Measurements from ENCODE around the gene CES3. TPM values are rescaled to one million over a fixed set of nuclear protein-coding genes. Genes with fewer than 3 reads are reported as not detected.
"Not testable (repeated sequence)": the region's sequence is repeated elsewhere in the genome, so short reads cannot be mapped to it uniquely, and the experiment has no call there.

CES3 gene
- total RNA-seq, 3 donors from 2014 or later: 86.5 to 264 (median 199) TPM

DNA sequence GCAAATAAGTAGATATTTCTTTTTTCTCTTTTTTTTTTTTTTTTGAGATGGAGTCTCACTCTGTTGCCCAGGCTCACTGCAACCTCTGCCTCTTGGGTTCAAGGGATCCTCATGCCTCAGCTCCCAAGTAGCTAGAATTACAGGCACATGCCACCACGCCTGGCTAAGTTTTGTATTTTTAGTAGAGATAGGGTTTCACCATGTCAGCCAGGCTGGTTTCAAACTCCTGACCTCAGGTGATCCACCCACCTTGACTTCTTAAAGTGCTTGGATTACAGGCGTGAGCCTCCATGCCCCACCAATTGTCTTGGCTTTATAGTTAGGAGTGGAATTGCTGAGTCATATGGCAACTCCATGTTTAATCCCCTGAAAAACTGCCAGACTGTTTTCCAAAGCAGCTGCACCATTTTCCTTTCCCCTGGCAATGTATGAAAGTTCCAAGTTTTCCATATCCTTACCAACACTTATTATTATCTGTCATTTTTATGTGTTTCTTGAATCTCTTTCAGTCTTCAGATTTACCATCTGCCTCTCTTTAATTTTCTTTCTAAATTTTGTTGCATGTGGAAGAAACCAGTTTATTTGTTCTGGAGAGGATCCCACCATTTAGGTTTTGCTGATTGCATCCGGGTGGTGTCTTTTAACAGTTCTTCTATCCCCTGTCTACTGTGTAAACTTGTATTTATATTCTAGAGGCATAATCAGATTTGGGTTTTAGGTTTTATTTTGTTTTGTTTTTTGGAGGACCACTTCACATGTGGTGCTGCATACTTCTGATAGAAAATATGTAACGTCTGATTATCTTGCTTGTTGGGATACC lies 9.9 kb upstream of the CES3 start:
- TF ChIP-seq, protein P1, sequence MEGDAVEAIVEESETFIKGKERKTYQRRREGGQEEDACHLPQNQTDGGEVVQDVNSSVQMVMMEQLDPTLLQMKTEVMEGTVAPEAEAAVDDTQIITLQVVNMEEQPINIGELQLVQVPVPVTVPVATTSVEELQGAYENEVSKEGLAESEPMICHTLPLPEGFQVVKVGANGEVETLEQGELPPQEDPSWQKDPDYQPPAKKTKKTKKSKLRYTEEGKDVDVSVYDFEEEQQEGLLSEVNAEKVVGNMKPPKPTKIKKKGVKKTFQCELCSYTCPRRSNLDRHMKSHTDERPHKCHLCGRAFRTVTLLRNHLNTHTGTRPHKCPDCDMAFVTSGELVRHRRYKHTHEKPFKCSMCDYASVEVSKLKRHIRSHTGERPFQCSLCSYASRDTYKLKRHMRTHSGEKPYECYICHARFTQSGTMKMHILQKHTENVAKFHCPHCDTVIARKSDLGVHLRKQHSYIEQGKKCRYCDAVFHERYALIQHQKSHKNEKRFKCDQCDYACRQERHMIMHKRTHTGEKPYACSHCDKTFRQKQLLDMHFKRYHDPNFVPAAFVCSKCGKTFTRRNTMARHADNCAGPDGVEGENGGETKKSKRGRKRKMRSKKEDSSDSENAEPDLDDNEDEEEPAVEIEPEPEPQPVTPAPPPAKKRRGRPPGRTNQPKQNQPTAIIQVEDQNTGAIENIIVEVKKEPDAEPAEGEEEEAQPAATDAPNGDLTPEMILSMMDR (IDR thresholded peaks at IDR 0.05): no peak
- Histone ChIP-seq H3K4me3 (no peak overlapping the region), H3K9me3 (no peaks in the 10 kb centered on the region), H3K4me1 (ENCODE audit: low read depth) (peaks cover 33% of the 10 kb centered on the region), H3K36me3 (ENCODE audit: low read depth) (no peaks in the 10 kb centered on the region)
- DNase-seq: no peak
- intact Hi-C loops (cut with DNase I, micrococcal nuclease): loop anchor here in 1 of 2 donors (10.0 kb wide), 1 partner anchor 204 kb away; the partner anchor contains the start of genes B3GNT9, FBXL8 and TRADD
- no peak for ATAC-seq

DNA sequence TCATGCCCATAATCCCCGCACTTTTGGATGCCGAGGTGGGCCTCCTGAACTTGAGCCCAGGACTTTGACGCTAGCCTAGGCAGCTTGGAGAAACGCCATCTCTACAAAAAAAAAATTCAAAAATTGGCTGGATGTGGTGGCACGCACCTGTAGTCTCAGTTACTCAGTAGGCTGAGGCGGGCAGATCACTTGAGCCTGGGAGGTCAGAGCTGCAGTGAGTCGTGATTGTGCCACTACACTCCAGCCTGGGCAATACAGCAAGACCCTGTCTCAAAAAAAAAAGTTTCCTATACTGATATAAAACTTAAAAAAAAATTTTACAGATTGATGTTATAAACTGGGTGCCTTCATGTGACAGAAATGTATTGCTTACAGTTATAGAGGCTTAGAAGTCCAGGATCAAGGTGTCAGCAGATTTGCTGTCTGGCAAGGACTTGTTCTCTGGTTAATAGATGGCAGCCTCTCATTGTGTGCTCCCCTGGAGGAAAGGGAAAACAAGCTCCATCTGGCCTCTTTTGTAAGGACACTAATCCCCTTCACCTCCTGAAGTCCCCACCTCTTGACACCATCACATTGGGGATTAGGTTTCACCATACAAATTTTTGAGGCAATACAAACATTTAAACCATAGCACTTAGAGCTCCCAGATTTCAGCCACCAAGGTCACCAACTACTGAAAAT lies 8.5 kb upstream of the CES3 start:
- no peaks in the 10 kb centered on the region for H3K9me3 ChIP-seq
- no peak for ATAC-seq
- intact Hi-C loops (cut with DNase I, micrococcal nuclease): loop anchor here in 1 of 2 donors (10.0 kb wide), 1 partner anchor 202 kb away; the partner anchor contains the start of genes B3GNT9, FBXL8 and TRADD
- H3K4me1 ChIP-seq (ENCODE audit: low read depth): peaks cover 38% of the 10 kb centered on the region
- TF ChIP-seq, protein P1 (IDR thresholded peaks at IDR 0.05): no peak
- no peak for DNase-seq
- H3K4me3 ChIP-seq: no peak overlapping the region
- H3K36me3 ChIP-seq (ENCODE audit: low read depth): no peaks in the 10 kb centered on the region

DNA sequence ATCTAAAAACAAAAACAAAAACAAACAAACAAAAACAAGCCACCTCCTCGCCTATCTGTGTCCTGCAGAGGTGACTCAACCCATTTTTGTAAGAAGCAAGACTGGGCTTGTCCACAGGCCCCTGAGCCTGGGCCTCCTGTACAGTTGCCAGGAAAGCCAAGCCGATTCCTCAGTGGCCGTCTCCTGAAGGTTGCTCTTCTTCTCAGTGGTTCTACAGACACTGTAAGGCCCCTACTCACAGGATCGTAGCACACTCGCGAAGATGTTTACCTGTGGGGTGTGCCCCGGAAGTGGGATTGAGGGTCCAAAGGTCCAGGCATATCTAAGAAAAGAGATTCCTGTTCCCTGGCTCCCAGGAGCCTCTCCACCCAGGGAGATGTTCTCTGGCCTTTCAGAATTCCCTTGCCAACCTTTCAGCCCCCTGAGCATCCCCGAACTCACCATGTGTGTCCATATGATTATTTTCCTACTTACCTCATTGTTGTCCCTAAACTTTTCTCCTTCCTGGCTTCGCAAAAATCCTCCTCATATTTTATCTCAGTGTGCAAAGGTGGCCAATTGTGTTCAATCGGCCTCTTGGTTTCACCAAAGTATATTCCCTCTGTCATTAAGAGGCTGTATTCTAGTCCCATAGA lies 7.5 kb upstream of the CES3 start:
- no peaks in the 10 kb centered on the region for H3K9me3 ChIP-seq
- peaks cover 34% of the 10 kb centered on the region for H3K4me1 ChIP-seq (ENCODE audit: low read depth)
- TF ChIP-seq, protein P1 (IDR thresholded peaks at IDR 0.05): no peak
- intact Hi-C loops (cut with DNase I, micrococcal nuclease): loop anchor here in 1 of 2 donors (10.0 kb wide), 1 partner anchor 201 kb away; the partner anchor contains the start of genes B3GNT9, FBXL8 and TRADD
- peak in 2 of 3 donors; percentile 79 to 84 for DNase-seq
- no peak overlapping the region for H3K4me3 ChIP-seq
- peak; percentile 91 for ATAC-seq
- H3K36me3 ChIP-seq (ENCODE audit: low read depth): no peaks in the 10 kb centered on the region

DNA sequence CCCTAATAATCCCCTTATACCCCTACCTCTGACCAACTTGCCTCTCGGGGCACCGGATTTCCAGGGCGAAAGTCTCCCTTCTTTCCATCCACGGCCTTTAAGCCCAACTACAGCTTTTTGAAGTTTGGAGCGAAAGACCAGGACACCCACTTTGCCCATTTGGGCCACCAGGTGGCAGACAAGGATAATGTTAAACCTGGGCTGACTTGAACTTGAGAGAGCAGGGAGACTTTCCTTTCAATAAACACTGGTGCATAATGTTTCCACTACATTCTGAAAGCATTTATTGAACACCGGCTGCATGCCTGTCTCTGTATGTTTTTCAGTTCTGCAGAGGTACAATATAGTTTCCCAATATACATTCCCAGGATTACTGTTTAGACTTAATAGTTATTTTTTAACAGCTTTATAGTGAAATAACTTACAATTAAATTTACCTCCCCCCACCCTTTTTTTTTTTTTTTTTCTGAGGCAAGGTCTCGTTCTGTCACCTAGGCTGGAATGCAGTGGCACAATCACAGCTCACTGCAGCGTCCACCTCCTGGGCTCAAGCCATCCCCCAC lies 6.9 kb upstream of the CES3 start:
- ATAC-seq: peak; percentile 85
- H3K4me3 ChIP-seq: no peak overlapping the region
- intact Hi-C loops (cut with DNase I, micrococcal nuclease): loop anchor here in 1 of 2 donors (10.0 kb wide), 1 partner anchor 201 kb away; the partner anchor contains the start of genes B3GNT9, FBXL8 and TRADD

DNA sequence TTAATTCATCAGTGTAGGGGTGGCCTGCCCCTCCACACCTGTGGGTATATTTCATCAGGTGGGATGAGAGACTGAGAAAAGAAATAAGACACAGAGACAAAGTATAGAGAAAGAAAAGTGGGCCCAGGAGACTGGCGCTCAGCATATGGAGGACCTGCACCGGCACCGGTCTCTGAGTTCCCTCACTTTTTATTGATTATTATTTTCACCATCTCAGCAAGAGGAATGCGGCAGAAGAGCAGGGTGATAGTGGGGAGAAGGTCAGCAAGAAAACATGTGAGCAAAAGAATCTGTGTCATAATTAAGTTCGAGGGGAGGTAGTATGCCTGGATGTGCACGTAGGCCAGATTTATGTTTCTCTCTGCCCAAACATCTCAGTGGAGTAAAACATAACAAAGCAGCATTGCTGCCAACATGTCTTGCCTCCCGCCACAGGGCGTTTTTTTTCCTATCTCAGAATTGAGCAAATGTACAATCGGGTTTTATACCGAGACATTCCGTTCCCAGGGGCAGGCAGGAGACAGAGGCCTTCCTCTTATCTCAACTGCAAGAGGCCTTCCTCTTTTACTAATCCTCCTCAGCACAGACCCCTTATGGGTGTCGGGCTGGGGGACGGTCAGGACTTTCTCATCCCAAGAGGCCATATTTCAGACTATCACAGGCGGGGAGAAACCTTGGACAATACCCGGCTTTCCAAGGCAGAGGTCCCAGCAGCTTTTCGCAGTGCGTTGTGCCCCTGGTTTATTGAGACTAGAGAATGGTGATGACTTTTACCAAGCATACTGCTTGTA lies 5.5 kb upstream of the CES3 start:
- intact Hi-C loops (cut with DNase I, micrococcal nuclease): loop anchor here in 1 of 2 donors (10.0 kb wide), 1 partner anchor 199 kb away; the partner anchor contains the start of genes B3GNT9, FBXL8 and TRADD
- DNase-seq: peak in 1 of 3 donors; percentile 45
- ATAC-seq; H3K4me3 ChIP-seq; H3K9me3 ChIP-seq; H3K36me3 ChIP-seq (ENCODE audit: low read depth): not testable (repeated sequence)
- H3K4me1 ChIP-seq (ENCODE audit: low read depth): peaks cover 37% of the 10 kb centered on the region

More for the DNA sequence above, 6.9 kb upstream of the CES3 start:
- Histone ChIP-seq H3K4me1 (ENCODE audit: low read depth) (peaks cover 32% of the 10 kb centered on the region), H3K9me3 (no peaks in the 10 kb centered on the region), H3K36me3 (ENCODE audit: low read depth) (no peaks in the 10 kb centered on the region)
- DNase-seq: peak in 2 of 3 donors; percentile 88 to 94
- TF ChIP-seq, protein P1 (IDR thresholded peaks at IDR 0.05): peak; percentile 49

DNA sequence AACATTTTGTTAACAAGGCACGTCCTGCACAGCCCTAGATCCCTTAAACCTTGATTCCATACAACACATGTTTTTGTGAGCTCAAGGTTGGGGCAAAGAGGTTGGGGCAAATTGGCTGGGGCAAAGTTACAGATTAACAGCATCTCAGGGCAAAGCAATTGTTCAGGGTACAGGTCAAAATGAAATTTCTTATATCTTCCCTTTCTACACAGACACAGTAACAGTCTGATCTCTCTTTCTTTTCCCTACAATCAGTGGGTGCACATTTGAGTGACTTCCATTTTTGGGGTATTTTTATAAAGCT lies 5.0 kb upstream of the CES3 start:
- not testable (repeated sequence) for ATAC-seq; H3K4me3 ChIP-seq; H3K36me3 ChIP-seq (ENCODE audit: low read depth); DNase-seq; H3K9me3 ChIP-seq
- intact Hi-C loops (cut with DNase I, micrococcal nuclease): loop anchor here in 1 of 2 donors (10.0 kb wide), 1 partner anchor 199 kb away; the partner anchor contains the start of genes B3GNT9, FBXL8 and TRADD
- peaks cover 40% of the 10 kb centered on the region for H3K4me1 ChIP-seq (ENCODE audit: low read depth)
